Kidney (tissue), 14 donors: ENCODE data around the gene KMT5C. TPM values are rescaled to one million over a fixed set of nuclear protein-coding genes. Genes with fewer than 3 reads are reported as not detected.

Source experiments
- DNase-seq, 5 donors: peaks; one replicate each; pipeline ENCODE4 v3.0.0-alpha.2; 2013 to 2020
- FAIRE-seq: peaks from 2 replicates; lab custom pipeline; 2012; peaks lifted over from hg19 to GRCh38; lab: Jason Lieb, UNC
- H3K27ac ChIP-seq, 2 donors: one replicate each; pipeline ENCODE4 v1.7.0; 2013; ENCODE audit warnings: low read depth in 2 of 2, low read length in 2 of 2, inconsistent platforms in 1 of 2
- H3K27me3 ChIP-seq: one replicate; pipeline ENCODE4 v1.7.1; 2013; ENCODE audit warnings: low read length, inconsistent platforms; ENCODE audit not compliant: control insufficient read depth, insufficient read depth
- H3K36me3 ChIP-seq, 3 donors: one replicate each; pipeline versions ENCODE4 v1.7.0 to v1.7.1; 2013; ENCODE audit warnings: low read length in 3 of 3, control low read depth in 1 of 3, inconsistent platforms in 1 of 3; ENCODE audit not compliant: insufficient read depth in 3 of 3, control insufficient read depth in 2 of 3
- H3K4me1 ChIP-seq, 3 donors: one replicate each; pipeline versions ENCODE4 v1.7.0 to v1.7.1; 2013; ENCODE audit warnings: low read length in 3 of 3, inconsistent platforms in 1 of 3, low read depth in 1 of 3; ENCODE audit not compliant: control insufficient read depth in 2 of 3, insufficient read depth in 2 of 3
- H3K4me3 ChIP-seq, 3 donors: one replicate each; pipeline versions ENCODE4 v1.7.0 to v1.8.1; 2013; ENCODE audit warnings: low read length in 3 of 3, control low read depth in 1 of 3, inconsistent platforms in 1 of 3
- H3K9ac ChIP-seq, 3 donors: one replicate each; pipeline versions ENCODE4 v1.7.0 to v1.7.1; 2013; ENCODE audit warnings: low read length in 3 of 3, control low read depth in 1 of 3, inconsistent platforms in 1 of 3
- H3K9me3 ChIP-seq, 3 donors: one replicate each; pipeline versions ENCODE4 v1.7.0 to v1.7.1; 2013; ENCODE audit warnings: low read length in 3 of 3, control low read depth in 1 of 3, inconsistent platforms in 1 of 3; ENCODE audit not compliant: control insufficient read depth in 2 of 3, insufficient read depth in 1 of 3
- intact Hi-C: fragments of 100-400 bp; cut with DNase I; formaldehyde crosslinking; loops from one replicate; pipeline ENCODE4 v1.11.1; 2022
- polyA plus RNA-seq: library from polyadenylated mRNA; stranded (reverse); fragments of 350-450 nt; fragmentation: Illumina TruSeq; extraction: RNeasy Lipid Tissue Mini Kit (QIAGEN cat#74804); gene quantifications from one replicate; pipeline ENCODE4 v1.2.3, GENCODE V29; 2014; ENCODE audit warnings: low read depth, low replicate concordance; ENCODE audit not compliant: insufficient read depth
- total RNA-seq: library from RNA; stranded (reverse); fragmentation: NEBNext Ultra II Directional; extraction: Animal tissue kit (Norgen Biotek cat#: 25700); gene quantifications from one replicate; pipeline ENCODE4 v1.2.1, GENCODE V29; 2021
- TF ChIP-seq, protein P1 (sequence below): IDR thresholded peaks from 3 replicates; pipeline ENCODE4 v1.5.1; 2012; ENCODE audit warnings: mild to moderate bottlenecking, moderate library complexity, borderline replicate concordance; ENCODE audit not compliant: insufficient read depth; ENCODE audit errors: extremely low read depth
- donor health status: control.
- donor health status: control.
- donor health status: control.
- donor health status: control.
- donor health status: control.
- donor health status: DM: yes; HTN: yes; CAD: no.
- donor health status: Normal renal cell carcinoma (clear cell type).

Gene KMT5C
- total and polyA plus RNA-seq, 2 donors from 2014 or later = 4.1 to 13.0 TPM

GRCh38 chr19:55372316-55373081 lies 32.8 kb downstream of the KMT5C start:
- intact Hi-C loops = no loop called here

DNA sequence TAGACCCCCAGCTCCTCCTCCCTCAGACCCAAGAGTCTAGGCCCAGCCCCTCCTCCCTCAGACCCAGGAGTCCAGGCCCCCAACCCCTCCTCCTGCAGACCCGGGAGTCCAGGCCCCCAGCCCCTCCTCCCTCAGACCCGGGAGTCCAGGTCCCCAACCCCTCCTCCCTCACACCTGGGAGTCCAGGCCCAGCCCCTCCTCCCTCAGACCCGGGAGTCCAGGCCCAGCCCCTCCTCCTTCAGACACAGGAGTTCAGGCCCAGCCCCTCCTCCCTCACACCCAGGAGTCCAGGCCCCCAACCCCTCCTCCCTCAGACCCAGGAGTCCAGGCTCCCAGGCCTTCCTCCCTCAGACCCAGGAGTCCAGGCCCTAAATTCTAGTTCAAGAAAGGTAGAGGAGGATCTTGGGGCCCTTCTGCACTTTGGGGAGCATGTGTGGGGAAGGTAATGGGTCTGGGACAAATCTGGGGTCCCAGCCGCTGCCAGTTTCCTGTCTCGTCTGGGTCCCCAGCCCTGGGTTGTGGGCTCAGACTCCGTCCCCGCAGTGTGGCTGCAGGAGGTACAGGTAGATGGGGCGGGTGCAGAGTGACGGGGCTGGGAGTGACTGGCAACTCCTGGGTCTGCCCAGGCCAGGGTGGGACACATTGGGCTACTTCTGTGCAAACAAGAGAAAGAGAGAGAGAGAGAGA lies 33.8 kb downstream of the KMT5C start:
- TF ChIP-seq, protein P1, sequence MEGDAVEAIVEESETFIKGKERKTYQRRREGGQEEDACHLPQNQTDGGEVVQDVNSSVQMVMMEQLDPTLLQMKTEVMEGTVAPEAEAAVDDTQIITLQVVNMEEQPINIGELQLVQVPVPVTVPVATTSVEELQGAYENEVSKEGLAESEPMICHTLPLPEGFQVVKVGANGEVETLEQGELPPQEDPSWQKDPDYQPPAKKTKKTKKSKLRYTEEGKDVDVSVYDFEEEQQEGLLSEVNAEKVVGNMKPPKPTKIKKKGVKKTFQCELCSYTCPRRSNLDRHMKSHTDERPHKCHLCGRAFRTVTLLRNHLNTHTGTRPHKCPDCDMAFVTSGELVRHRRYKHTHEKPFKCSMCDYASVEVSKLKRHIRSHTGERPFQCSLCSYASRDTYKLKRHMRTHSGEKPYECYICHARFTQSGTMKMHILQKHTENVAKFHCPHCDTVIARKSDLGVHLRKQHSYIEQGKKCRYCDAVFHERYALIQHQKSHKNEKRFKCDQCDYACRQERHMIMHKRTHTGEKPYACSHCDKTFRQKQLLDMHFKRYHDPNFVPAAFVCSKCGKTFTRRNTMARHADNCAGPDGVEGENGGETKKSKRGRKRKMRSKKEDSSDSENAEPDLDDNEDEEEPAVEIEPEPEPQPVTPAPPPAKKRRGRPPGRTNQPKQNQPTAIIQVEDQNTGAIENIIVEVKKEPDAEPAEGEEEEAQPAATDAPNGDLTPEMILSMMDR = no peak
- intact Hi-C loops = no loop called here
- Histone ChIP-seq H3K4me1 (peaks cover 0 to 2% (median 0%) of the 10 kb centered on the region in 3 donors), H3K9me3 (no peaks in the 10 kb centered on the region), H3K4me3 (no peak overlapping the region), H3K27me3 (peaks cover 9% of the 10 kb centered on the region), H3K36me3 (no peaks in the 10 kb centered on the region), H3K9ac (no peak overlapping the region), H3K27ac (no peak overlapping the region)
- peak in 1 of 5 donors; percentile 73 for DNase-seq
- FAIRE-seq = no peak

More at GRCh38 chr19:55372316-55373081, 32.8 kb downstream of the KMT5C start:
- no peaks in the 10 kb centered on the region for H3K9me3 ChIP-seq
- DNase-seq = peak in 3 of 5 donors; percentile 37 to 78 (median 77)
- TF ChIP-seq, protein P1 = no peak
- H3K36me3 ChIP-seq = no peaks in the 10 kb centered on the region
- no peak overlapping the region for H3K4me3 ChIP-seq
- H3K27me3 ChIP-seq = peaks cover 9% of the 10 kb centered on the region
- no peak overlapping the region for H3K9ac ChIP-seq
- no peak for FAIRE-seq
- H3K27ac ChIP-seq = no peak overlapping the region
- peaks cover 0 to 2% (median 0%) of the 10 kb centered on the region in 3 donors for H3K4me1 ChIP-seq

GRCh38 chr19:55373993-55374757 lies 34.5 kb downstream of the KMT5C start:
- DNase-seq (peak in 2 of 5 donors; percentile 46 to 79), FAIRE-seq (no peak)
- peak overlapping the region in 1 of 2 donors; percentile 28 for H3K27ac ChIP-seq
- intact Hi-C loops = no loop called here
- TF ChIP-seq, protein P1 = no peak
- H3K4me1 ChIP-seq = no peaks in the 10 kb centered on the region
- H3K4me3 ChIP-seq = no peak overlapping the region
- H3K9me3 ChIP-seq = no peaks in the 10 kb centered on the region
- H3K36me3 ChIP-seq = no peaks in the 10 kb centered on the region
- peaks cover 9% of the 10 kb centered on the region for H3K27me3 ChIP-seq
- H3K9ac ChIP-seq = no peak overlapping the region
